Ascending aorta (tissue), 2 donors: ENCODE results near the gene NPW. TPM values are rescaled to one million over a fixed set of nuclear protein-coding genes. Genes with fewer than 3 reads are reported as not detected.

Source experiments
- DNase-seq, 2 donors: peaks; one replicate each; pipeline ENCODE4 v3.0.0-alpha.2; 2019; ENCODE audit warnings: low spot score in 2 of 2
- H3K27ac ChIP-seq, 2 donors: fragments of 200-600 bp; sonication (generic); one replicate each; pipeline ENCODE4 v1.5.1; 2016 to 2017; ENCODE audit warnings: mild to moderate bottlenecking in 1 of 2
- H3K27me3 ChIP-seq: fragments of 200-600 bp; sonication (generic); one replicate; pipeline ENCODE4 v1.5.1; 2017
- H3K36me3 ChIP-seq, 2 donors: fragments of 200-600 bp; sonication (generic); one replicate each; pipeline ENCODE4 v1.5.1; 2016
- H3K4me1 ChIP-seq, 2 donors: fragments of 200-600 bp; sonication (generic); one replicate each; pipeline ENCODE4 v1.5.1; 2016 to 2017; ENCODE audit warnings: mild to moderate bottlenecking in 1 of 2
- H3K4me3 ChIP-seq, 2 donors: fragments of 200-600 bp; sonication (generic); one replicate each; pipeline ENCODE4 v1.5.1; 2016 to 2017; ENCODE audit warnings: mild to moderate bottlenecking in 1 of 2
- H3K9me3 ChIP-seq, 2 donors: fragments of 200-600 bp; sonication (generic); one replicate each; pipeline ENCODE4 v1.5.1; 2016
- CTCF ChIP-seq, 3 experiments: fragments of 200-600 bp in 2 of 3; fragments of 450-650 bp in 1 of 3; sonication (generic) in 2 of 3; IDR thresholded peaks; one replicate each; pipeline ENCODE4 v1.5.1; 2016 to 2019; ENCODE audit warnings: antibody characterized with exemption in 3 of 3, mild to moderate bottlenecking in 1 of 3, moderate library complexity in 1 of 3
- intact Hi-C: fragments of 100-400 bp; cut with DNase I; formaldehyde crosslinking; loops from one replicate; pipeline ENCODE4 v1.15.1; 2023
- total RNA-seq: library from RNA; depleted of rRNA; stranded (reverse); fragments of >200 nt; gene quantifications from one replicate; pipeline ENCODE4 v1.1.0, GENCODE V29; 2016

NPW gene
- total RNA-seq, 1 donor from 2014 or later, result not detected

GRCh38 chr16:2025251-2025650 lies 5.7 kb downstream of the NPW start:
- H3K27me3 ChIP-seq, result no peaks in the 10 kb centered on the region
- no peak overlapping the region for H3K27ac ChIP-seq
- H3K9me3 ChIP-seq, result no peaks in the 10 kb centered on the region
- no peak for DNase-seq
- no peaks in the 10 kb centered on the region for H3K36me3 ChIP-seq
- H3K4me3 ChIP-seq, result no peak overlapping the region
- no peak for TF ChIP-seq CTCF (IDR thresholded peaks at IDR 0.05)
- peaks cover 17 to 31% of the 10 kb centered on the region in 2 donors for H3K4me1 ChIP-seq
- intact Hi-C loops, result loop anchor here (10.0 kb wide), 1 partner anchor 230 kb away; the partner anchor contains the start of gene ECI1

DNA sequence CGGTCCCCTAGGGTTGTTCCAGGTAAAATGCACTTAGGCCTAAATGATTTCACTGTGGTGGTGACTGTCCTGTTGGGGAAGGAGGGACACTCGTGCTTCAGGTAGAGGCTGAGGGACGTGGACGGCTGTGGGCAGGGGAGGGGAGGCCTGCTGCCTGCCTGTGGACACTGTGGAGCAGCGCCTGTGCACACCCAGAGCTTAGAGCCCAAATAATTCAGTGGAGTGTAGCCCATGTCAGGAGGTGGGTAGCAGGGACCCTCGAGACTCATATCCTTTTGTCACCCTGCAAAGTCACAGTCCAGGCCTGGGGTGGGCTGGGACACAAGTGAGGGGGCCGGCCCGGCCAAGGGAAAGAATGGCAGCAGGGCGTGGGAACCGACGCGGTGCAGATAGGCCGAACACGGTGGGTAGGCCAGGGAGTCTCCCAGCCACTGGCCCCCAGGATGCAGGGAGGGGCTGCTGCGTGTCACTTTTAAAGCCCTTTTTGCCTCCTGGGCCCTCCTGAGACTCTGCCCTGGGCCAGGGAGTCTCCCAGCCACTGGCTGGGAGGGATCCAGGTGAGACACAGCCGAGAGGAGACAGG lies 6.4 kb downstream of the NPW start:
- no peaks in the 10 kb centered on the region for H3K27me3 ChIP-seq
- intact Hi-C loops, result loop anchor here (1.0 to 10.0 kb wide), 2 partner anchors 9 to 229 kb away; partner anchors contain the start of gene ECI1
- TF ChIP-seq CTCF (IDR thresholded peaks at IDR 0.05), result no peak
- H3K9me3 ChIP-seq, result no peaks in the 10 kb centered on the region
- H3K36me3 ChIP-seq, result no peaks in the 10 kb centered on the region
- H3K27ac ChIP-seq, result peak overlapping the region; percentile 76 to 79
- peak overlapping the region; percentile 64 to 90 for H3K4me3 ChIP-seq
- no peak for DNase-seq
- H3K4me1 ChIP-seq, result peaks cover 17 to 28% of the 10 kb centered on the region in 2 donors

DNA sequence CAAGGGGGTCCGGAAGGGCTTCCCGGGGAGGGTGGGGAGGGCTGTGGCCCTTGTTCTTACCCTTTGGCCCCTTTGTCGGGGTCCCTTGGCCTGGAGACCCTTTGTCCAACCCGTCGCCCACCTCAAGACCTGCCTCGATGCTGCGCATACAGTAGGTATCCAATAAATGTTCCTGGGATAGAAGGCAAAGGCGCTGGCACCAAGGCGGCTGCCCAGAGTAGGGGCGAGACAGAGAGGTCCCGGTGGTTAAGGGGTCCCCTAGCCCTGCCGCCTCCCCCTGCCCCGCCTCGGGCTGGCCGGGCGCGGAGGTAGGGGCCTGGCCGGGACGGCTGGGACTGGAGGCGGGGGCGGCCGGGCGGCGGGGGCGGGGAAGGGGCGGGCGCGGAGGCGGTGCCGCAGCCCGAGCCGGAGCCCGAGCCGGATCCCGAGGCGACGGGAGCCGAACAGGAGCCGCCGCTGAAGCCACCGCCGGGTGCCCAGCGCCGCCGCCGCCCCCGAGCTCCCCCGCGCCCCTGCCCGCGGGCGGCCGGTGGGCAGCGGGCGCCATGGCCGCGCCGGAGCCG lies 7.0 kb downstream of the NPW start, which contains the start of gene NHERF2:
NHERF2 (plus strand) TSS at position 442 of the 563 bp plus-strand sequence; CDS start at position 546, 104 bp downstream.
- intact Hi-C loops, result loop anchor here (1.0 to 10.0 kb wide), 2 partner anchors 9 to 228 kb away; partner anchors contain the start of gene ECI1
- H3K27ac ChIP-seq, result peak within 1 kb of the TSS; percentile 76 to 79

DNA sequence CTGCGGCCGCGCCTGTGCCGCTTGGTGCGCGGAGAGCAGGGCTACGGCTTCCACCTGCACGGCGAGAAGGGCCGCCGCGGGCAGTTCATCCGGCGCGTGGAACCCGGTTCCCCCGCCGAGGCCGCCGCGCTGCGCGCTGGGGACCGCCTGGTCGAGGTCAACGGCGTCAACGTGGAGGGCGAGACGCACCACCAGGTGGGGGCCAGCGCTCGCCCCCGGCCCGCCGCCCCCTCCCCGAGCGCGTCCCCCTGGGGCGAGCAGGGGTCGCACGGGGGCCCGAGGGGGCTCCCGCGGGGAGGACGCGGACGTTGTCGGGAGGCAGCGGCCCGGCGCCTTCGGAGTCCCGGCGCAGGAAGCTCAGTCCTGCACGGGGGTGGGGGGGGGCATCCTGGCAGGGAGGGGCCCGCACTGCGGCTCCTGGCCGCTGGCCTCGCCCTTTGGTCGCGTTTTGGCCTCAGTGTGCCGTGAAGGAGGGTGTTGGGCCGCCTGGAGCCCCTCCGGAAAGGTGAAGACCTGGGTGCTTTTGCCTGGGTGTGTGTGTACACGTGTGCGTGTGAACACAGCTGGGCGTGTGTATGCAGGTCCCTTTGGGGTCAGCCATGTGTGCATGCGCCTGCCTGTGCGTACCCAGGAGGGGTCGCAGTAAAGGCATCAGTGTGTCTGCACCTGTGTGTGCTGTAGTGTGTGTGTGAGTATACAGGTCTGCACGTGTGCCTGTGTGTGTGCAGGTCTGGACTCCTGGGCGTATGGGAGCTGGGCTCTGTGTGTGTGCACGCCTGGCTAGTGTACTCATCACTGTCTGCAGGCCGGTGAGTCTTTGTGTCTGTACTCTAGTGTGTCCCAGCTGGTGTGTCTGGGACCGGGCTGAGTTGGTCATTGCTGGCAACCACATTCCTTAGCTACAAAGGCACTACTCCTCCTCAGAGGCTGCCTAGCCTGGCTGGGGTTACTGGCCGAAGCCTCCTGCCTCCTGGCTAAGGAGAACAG lies 7.7 kb downstream of the NPW start:
- no peak for DNase-seq
- Histone ChIP-seq H3K27ac (peak overlapping the region; percentile 52 to 76), H3K4me3 (peak overlapping the region; percentile 64 to 90), H3K36me3 (no peaks in the 10 kb centered on the region), H3K4me1 (peaks cover 17 to 31% of the 10 kb centered on the region in 2 donors), H3K27me3 (no peaks in the 10 kb centered on the region), H3K9me3 (no peaks in the 10 kb centered on the region)
- TF ChIP-seq CTCF (IDR thresholded peaks at IDR 0.05), result peak in 1 of 3 experiments; percentile 5
- intact Hi-C loops, result loop anchor here (10.0 kb wide), 1 partner anchor 227 kb away; the partner anchor contains the start of gene ECI1

More for the DNA sequence above, 7.0 kb downstream of the NPW start, which contains the start of gene NHERF2:
- H3K27me3 ChIP-seq, result no peaks in the 10 kb centered on the region
- TF ChIP-seq CTCF (IDR thresholded peaks at IDR 0.05), result no peak
- H3K4me3 ChIP-seq, result peak within 1 kb of the TSS; percentile 64 to 90
- peaks cover 17 to 28% of the 10 kb centered on the region in 2 donors for H3K4me1 ChIP-seq
- no peaks in the 10 kb centered on the region for H3K9me3 ChIP-seq
- no peaks in the 10 kb centered on the region for H3K36me3 ChIP-seq
- DNase-seq, result no peak

DNA sequence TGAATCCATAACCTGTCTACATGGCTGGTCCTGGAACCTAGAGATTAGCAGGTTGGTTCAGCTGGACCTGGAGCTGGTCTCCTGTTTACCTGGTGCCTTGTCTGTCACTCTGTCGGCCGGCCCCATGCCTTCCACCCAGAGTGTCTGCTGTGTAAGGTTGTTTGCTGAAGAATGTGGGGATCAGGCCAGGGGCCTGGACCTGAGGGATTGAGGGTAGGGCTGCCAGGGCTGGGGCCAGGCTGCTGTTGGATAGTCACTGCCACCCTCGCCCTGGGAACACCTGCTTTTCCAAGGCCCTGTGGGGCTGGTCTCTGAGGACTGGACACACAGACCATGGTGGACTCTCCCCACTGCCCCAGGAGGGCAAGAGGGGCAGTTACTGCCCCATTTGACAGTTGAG lies 8.6 kb downstream of the NPW start:
- intact Hi-C loops, result loop anchor here (10.0 kb wide), 1 partner anchor 227 kb away; the partner anchor contains the start of gene ECI1
- no peaks in the 10 kb centered on the region for H3K27me3 ChIP-seq
- no peaks in the 10 kb centered on the region for H3K9me3 ChIP-seq
- TF ChIP-seq CTCF (IDR thresholded peaks at IDR 0.05), result no peak
- peak overlapping the region; percentile 27 to 45 for H3K27ac ChIP-seq
- peaks cover 20 to 34% of the 10 kb centered on the region in 2 donors for H3K4me1 ChIP-seq
- H3K36me3 ChIP-seq, result no peaks in the 10 kb centered on the region
- no peak for DNase-seq
- peak overlapping the region; percentile 64 to 90 for H3K4me3 ChIP-seq
